GM21367 (cell line): Measurements from ENCODE around the gene GRK1.

Experiments used
- ATAC-seq: cut with Tn5 transposase; IDR thresholded peaks from one replicate; pipeline ENCODE4 v1.9.1; 2021; ENCODE audit not compliant: unreplicated experiment

The GRK1 gene

DNA sequence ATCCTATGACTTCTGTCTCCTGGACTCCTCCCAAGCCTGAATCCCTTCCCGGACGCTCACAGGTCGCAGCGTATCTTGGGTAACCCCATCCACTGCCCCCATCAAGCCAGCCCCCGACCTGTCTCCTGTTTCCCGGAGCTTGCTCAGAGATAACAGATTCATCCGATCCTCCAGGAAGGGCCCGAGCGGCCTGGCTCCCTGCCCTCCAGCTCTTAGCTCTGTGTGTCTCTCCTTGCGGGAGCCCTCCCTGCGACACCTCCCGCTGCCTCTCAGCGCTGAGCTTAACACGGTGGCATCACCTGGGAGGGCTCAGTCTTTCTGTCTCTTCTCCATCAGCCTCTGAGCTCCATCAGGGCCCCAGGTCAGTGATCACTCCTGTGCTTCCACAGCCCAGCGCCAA is 87.7 kb downstream of the GRK1 start:
- no peak for ATAC-seq

DNA sequence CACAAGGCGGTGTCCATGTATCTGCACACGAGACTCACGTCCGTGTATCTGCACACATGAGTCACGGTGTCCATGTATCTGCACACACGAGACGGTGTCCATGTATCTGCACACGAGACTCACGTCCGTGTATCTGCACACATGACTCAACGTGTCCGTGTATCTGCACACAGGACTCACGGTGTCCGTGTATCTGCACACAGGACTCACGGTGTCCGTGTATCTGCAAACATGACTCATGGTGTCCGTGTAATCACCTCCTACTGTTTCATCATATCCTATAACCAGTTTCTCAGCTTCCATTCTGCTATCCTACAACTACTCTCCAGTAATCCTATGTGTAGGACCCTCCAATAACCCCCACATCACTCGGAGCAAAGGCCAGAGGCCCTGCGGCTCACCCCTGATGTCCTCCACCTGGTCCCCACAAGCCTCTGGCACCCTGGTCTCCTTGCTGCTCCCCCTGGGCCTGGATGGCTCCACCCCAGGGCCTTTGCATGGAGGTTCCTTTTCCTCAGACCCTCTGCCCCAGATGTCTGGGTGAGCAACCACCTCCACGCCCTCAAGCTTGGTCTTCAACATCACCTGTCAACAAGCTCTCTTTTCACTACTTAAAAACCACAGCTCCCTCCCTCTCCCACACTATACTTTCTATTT is 89.5 kb downstream of the GRK1 start:
- ATAC-seq: no peak

DNA sequence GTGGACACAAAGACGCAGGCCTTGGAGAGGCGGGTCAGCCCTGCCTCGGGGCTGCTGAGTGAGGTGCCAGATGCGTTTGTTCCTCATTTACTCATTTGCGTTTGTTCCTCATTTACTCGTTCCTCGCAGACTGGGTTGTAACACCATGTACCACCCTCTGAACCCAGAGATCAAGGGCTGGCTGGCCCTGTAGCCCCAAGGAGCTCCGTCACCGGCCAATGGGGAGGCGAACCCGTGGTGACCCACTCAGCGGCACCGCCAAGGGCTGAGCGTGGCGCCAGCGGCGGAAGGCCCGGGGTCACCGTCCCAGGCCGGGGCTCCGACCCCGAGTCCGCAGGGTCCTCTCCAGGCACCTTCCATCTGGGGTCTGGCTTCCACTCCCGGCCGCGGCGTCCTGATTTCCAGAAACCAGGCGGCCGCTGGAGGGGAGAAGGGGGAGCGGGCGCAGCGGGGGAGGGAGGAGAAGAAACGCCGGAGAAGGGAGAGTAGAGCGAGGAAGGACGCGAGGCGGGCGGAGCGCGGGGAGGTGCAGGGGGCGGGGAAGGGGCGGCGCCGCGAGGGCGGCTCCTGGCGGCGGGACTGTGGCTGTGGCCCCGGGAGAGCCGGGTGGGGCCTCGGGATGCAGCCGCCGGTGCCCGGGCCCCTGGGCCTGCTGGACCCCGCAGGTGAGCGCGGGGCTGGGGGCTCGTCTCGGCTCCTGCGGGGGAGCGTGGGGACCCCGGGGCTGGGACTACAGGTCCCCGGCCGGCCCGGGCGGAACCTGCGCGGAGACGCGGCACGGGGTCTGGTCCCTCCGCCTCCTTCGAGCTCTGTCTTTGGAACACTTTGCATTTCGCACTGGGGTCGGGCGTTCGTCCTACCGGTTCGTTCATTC is 91.9 kb downstream of the GRK1 start, which contains the start of gene TMEM255B:
TSS of gene TMEM255B (plus strand) at position 576 of the 874 bp plus-strand sequence. CDS start at position 620, 44 bp downstream.
- ATAC-seq: peak; percentile 80

DNA sequence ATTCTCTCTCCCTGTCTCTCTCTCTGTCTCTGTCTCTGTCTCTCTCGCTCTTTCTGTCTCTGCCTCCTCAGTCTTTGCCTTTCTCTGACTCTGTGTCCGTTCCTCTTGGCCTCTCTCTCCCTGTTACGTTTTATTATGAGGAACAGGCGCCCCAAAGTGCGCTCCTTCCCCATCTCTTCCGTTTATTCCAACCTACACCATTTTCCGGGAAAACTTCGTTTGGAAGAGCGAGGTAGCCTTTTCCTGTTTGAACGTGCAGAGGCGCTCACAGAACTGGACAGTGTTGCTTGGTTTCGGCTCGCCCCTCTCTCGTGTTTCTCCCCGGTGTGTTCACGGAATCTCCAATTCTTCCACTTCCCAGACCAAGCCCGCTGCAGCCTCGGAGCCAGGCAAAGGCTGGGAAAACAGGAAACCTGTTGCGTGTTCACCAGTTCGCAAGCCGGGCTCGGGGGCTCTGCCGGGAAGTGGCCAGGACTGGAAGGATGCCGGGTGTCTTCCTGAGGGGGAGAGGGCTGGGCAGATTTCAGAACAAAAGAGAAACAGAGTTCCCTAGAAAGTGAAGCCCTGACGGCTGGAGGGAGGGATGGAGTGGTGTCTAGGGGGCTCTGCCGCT is 92.6 kb downstream of the GRK1 start:
- ATAC-seq: no peak

DNA sequence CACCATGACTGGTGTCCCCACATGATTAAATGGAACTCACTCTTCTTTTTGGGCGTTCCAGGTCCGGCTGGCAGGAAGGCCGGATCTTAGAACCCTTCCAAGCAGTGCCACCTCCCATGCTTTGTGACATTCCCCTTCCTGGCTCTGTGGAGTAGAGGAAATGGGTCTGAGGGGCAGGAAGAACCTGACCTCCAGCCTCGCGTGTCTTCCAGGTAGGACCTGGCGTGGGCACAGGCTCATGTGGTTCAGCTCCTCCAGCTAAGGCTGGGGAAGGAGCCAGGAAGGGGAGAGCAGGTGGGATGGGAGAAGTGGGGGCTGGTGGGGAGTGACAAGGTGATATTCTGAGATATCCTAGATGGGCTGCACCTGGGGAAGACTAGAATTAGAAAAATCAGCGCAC is 94.1 kb downstream of the GRK1 start:
- no peak for ATAC-seq

DNA sequence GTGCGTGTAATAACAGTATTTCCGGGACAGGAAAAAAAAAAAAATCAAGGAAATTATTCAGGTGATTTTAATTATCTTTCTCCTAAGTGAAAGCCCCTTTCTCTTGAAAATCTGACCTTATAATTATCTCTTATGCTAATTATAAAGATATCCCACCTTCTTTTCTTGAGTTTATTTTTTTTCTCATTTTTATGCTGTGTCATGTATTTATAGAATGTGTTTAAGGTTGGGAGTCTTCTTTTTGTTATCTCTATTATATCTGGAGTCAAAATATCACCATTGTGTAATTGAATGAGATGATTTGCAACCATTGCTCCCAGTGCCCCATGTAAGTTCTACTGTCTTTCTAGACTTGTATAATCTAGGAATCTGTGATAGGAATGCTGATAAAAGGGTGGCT is 95.1 kb downstream of the GRK1 start:
- no peak for ATAC-seq

DNA sequence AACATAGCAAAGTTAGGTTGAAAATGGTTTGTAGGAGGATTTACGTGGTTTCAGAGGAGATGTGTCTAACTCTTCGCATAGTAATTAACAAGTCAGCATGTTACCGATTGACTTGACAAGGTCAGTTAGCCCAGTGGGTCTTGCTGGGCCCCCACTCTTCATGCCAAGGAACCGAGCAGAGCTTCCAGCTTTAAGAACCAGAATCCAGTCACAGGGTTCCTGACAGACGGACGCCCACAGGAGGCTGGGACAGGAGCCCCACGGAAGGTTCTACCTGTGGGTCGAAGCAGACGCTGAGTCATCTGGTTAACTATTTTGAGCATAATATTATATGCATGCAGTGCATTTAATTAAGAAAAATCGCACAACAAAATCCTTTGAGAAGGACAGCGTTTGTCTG is 95.5 kb downstream of the GRK1 start:
- ATAC-seq: no peak

DNA sequence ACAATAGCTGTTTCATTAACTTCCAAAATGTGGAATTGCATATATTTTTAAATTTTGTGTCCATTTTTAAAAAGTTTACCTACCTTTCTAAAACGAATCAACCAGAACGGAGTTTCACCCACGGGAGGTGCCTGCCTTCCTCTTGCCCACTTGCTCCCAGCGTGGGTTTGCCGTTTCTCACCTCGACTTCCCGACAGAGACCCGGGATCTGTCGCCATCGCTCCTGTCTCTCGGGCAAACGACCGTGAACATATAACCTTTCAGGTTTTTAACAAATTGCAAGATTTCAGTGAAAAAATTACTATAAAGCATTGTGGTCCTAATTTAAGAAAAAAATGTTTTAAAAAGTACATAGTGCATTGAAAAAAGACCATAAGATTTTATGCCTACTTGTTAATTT is 96.2 kb downstream of the GRK1 start:
- no peak for ATAC-seq

DNA sequence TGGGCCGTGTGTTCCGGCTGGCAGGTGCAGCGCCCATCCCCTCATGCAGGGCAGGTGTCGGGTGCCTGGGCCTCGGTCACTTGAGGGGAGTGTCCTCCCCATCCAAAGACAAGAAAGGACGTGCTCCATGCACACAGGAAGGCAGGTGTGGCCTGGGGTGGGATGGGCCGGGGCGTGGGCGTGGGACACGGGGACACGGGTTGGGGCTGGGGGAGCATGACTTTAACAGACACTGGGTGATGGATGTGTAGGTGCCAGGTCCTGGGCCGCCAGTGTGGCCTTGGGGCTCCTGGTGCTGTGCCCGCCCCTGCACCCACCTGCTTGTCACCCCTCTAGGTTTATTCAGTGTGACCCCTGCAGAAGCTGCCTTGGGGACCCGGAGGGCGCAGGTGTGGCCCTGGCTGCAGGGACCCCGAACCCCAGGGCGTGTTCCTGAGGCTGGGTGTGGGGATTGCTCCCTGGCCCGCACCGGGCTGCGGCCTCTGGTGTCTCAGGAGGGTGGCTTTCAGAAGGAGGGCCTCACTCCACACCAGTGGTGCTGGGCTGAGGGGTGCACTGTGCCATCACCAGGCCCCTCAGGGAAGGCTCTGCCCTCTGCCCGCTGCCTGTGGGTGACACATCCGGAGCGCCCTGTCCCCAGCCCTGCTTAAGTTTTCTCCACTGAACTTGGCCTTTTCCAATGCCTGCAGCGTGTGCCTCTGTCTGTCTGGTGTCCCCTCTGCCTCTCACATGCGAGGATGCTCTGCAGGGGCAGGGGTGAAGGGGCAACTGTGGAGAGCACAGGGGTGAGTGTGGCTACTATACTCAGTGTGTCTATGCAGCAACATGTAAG is 97.2 kb downstream of the GRK1 start:
- ATAC-seq: no peak

DNA sequence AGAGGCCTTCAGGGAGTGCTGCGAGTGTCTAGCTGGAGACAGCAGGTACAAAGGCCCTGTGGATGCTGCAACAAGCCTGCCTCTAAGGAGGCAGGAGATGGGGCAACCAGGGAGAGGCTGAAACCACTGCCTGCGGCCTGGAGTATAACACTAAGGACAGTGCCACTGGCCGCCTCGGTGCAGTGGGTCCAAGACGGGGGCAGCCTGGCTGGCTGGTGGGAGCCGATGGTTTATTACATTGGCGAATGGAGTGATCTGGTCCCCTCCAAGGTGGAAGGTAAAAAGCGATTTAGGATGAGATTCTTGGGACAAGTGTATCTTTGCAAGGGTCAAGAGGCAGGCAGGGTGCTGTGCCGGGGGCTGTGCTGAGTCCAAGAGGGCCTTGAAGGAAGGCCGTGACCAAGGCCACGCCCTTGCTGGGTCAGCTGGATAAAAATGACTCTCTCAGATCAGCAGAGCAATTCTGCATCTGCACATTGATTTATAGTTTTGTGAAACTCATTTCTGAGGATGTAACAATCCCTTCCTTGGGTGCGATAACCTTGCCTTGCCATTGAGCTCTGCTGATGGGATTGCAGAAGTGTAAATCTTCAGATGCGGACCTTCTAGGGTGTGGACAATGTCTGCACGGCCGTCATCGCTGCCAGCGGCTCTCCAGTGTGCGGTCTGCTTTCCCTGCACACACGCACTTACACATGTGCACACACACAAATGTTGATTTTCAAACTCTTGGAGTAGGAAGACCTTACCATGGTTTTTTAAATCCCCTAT is 98.0 kb downstream of the GRK1 start:
- no peak for ATAC-seq

DNA sequence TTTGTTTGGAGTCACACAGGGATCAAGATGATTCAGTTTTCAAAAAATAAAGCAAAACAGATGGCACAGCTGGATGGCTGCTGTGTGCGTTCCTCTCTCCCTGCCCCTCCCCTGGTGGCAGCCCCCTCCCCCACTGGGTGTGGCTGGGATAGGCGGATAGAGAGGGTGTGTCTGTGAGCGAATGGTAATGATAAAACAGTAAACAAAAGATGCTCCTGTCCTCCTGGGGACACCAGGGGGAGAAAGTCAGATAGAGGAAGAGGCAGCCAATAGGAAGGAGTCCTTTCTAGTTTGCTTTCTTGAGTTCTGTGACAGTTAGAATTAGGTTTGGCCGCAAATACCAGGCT is 98.5 kb downstream of the GRK1 start:
- no peak for ATAC-seq

DNA sequence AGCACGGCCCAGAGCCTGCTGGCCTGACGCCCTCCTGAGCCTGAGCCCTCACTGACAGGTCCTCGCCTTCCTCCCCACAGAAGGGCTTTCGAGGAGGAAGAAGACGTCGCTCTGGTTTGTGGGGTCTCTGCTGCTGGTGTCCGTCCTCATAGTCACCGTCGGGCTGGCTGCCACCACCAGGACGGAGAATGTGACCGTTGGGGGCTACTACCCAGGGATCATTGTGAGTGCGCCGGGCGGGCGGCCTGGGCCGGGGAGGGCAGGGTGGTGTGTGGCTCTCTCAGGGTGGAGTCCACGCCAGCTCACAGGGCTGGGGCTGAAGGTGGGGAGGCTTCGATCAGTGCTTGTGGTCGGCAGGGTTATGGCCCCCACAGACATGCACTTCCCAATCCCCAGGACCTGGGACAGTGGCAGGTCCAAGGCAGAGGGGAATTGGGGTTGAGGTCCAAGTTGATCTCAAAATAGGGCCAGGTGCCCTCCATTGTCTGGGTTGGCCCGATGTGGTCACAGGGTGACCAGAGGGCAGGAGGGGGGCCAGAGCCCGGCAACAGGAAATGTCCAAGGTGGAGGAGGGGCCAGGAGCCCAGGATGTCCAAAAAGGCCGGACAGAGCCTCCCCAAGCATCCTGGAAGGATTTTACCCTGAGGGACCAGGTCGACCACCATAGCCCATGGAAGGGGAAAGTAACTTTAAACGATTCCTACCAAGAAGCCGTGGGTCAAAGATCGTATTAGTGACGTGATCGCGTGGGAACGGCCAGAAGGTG is 99.2 kb downstream of the GRK1 start:
- ATAC-seq: no peak

DNA sequence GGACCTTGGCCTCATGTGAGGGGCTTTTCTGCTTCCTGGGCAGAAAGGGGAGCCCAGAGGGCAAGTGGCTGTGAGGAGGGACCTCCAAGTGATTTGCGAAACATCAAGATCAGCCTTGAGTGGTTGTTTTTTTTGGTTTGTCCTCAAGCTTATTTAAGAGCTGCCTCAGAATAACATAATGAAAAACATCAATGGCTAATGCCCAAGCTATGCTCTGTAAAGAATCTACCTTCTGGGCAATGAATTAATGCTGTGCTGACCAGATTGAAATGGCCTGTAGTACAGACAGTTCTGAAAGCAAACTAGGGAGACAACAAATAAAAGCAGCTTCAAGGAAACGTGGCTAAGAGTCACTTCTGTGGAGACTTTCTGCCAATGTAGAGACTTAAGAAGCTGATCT is 100.3 kb downstream of the GRK1 start:
- ATAC-seq: no peak

DNA sequence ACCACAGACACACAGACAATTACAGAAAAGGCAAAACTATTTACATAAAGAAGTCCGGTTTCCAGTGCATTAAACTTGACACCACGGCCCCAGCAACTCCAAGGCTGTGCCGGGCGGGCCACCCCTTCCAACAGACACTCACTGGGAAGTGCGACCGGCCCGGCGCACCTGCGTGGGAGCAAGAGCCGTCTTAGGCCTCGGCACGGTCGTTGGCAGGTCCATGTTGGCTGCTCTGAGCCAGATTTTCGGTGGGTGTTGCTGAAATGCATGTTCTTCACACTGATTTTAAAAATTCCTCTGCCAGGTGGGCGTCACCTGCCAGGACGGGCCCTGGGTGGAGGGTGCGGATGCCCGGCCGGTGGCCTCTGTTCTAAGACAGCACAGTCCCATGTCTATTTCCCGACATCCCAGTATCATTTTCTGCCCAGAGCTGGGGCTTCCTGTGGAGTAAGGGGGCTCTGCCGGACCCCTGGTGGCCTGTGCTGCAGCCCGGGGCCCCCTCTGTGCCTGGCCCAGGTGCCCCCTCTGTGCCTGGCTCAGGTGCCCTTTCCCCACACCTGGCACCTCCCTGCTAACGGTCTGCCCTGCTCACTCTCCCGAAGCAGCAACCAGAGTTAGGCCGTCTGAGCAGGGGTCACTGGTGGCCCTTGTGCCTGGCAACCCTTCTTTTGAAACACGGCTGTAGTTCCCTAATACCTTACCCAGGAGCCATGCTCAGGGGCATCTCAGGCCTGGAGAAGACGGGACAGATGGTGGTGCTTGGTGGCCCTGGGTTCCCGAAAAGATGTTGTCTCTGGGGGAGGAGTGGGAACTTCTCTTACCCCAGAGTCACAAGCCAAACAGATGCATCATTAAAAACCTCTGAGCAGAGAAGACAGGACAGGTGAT is 101.2 kb downstream of the GRK1 start:
- ATAC-seq: no peak

DNA sequence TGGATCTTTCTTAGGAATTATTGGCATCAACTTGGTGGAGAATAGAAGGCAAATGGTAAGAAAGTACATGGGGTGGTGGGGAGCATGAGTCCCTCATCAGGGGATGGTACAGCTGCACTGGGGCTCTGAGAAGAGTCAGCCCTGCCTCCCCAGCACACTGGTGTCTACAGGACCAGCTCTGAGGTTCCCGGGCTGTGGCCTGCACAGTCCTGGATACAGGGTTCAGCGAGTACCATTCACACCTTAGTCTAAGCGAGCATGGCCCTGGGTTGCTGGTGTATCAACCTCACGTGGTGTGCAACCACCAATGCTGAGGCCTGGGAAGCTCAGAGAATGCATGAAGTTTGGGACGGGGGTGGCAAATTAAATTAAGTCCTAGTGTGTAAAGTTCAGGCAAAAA is 102.1 kb downstream of the GRK1 start:
- ATAC-seq: no peak

DNA sequence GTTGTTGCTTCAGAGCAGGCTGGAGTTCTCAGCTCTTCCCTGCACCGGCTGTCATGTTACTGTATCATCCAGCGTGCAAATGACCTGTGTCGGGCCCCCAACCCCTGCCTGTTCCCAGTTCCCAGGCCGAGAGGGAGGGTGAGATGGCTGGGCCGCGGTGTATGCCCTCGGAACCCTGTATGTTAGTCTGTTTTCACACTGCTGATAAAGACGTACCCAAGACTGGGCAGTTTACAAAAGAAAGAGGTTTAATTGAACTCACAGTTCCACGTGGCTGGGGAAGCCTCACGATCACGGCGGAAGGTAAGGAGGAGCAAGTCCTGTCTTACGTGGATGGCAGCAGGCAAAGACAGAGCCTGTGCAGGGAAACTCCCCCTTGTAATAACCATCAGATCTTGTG is 102.9 kb downstream of the GRK1 start:
- no peak for ATAC-seq

DNA sequence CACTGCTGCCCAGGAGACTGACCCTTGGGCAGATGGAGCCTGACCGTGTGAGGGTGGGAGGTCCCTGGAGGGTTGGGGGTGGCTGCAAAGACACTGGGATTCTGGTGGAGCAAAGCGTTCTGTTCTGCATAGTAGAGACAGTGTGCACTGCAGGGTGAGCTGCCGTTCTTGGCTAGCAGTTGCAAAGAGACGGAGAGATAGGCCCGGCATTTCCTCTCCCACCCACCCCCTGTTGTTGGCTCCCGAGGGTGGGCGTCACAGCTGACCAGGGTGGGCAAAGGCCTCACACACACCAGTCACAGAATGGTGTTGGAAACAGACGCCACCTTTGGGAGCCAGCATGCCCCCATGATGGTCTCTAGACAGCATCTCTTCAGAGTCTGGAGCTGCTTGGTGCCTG is 103.4 kb downstream of the GRK1 start:
- ATAC-seq: no peak

DNA sequence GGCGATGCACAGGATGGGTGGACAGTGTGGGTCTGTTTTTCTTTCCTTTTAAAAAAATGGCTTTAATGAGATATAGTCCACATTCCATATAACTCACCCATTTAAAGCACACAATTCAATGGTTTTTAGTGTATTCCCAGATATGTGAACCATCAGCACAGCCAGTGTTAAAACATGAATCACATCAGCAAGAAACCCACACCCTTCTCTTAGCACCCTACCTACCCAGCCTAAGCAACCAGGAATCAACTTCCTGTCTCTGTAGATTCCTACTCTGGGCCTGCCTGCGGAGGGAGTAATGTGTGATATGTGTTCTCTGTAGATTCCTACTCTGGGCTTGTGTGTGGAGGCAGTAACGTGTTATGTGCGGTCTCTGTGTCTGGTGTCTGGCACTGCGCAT is 103.9 kb downstream of the GRK1 start:
- ATAC-seq: no peak
